ENCODE measurements around the gene APC. TPM values are rescaled to one million over a fixed set of nuclear protein-coding genes. Genes with fewer than 3 reads are reported as not detected.

Gene APC
- total and polyA plus RNA-seq, 2 of the 8 experiments (the other 6 are each of a cell fraction or from before 2014, with no cell fraction given): 6.8 to 41.9 TPM

DNA sequence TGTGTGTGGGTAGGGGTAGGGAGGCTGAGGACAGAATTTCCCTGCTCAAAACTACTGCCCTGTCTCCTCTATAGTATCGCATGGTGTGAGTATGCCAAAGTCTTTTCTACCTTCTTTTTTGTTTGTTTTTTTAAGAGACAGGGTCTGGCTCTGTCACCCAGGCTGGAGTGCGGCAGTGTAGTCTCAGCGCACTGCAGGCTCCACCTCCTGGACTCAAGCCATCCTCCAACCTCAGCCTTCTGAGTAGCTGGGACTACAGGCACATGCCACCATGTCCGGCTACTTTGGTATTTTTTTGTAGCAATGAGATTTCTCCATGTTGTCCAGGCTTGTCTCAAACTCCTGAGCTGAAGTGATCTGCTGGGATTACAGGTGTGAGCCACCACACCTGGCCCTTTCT is 125.9 kb downstream of the APC start:
- Histone ChIP-seq H3K9me3 (ENCODE audit: insufficient read depth in 2 of 2, low read depth in 1 of 2, low read length in 1 of 2) (no peaks in the 10 kb centered on the region), H3K4me1 (replicated peaks in 1 of 4; ENCODE audit: control insufficient read depth in 3 of 4, insufficient read depth in 4 of 4, low read length in 3 of 4) (peaks cover 0 to 9% (median 5%) of the 10 kb centered on the region in 4 experiments; a peak in 5 of 7 replicates), H3K79me2 (ENCODE audit: control insufficient read depth in 1 of 2, insufficient read depth in 2 of 2, low read length in 2 of 2) (peaks cover 11 to 33% of the 10 kb centered on the region in 2 experiments; a peak in 3 of 4 replicates), H2AFZ (ENCODE audit: low read length) (no peak overlapping the region), H3K79me1 (ENCODE audit: low read depth, low read length) (no peaks in the 10 kb centered on the region), H4K5ac (ENCODE audit: insufficient read length, low read depth, low read length) (no peak overlapping the region), H3K4me2 (ENCODE audit: insufficient read depth in 1 of 2, low read depth in 2 of 2, low read length in 2 of 2) (peak overlapping the region in 1 of 2 experiments; percentile 58; a peak in 1 of 4 replicates), H3K18ac (ENCODE audit: extremely low read depth, low read length) (no peak overlapping the region), H3K23me2 (ENCODE audit: low read depth, low read length) (0 out of 2 replicates have a peak, but pooled peaks cover 3% of the 10 kb centered on the region), H4K8ac (ENCODE audit: extremely low read depth, insufficient read depth, low read length) (no peak overlapping the region), H3K27me3 (replicated peaks in 1 of 4; ENCODE audit: control insufficient read depth in 3 of 4, extremely low read depth in 1 of 4, insufficient read depth in 3 of 4, low read length in 3 of 4) (no peaks in the 10 kb centered on the region; a peak in 1 of 7 replicates), H3K4me3 (ENCODE audit: extremely low read depth in 1 of 4, insufficient read depth in 2 of 4, low read depth in 3 of 4, low read length in 4 of 4) (no peak overlapping the region), H2BK15ac (ENCODE audit: low read length) (no peak overlapping the region), H3K9ac (replicated peaks in 1 of 4; ENCODE audit: extremely low read depth in 1 of 4, low read depth in 3 of 4, low read length in 3 of 4) (no peak overlapping the region), H2BK20ac (ENCODE audit: low read length) (no peak overlapping the region), H3K56ac (replicated peaks; ENCODE audit: insufficient read length, low read depth, low read length) (no peak overlapping the region), H3K36me3 (ENCODE audit: control insufficient read depth in 2 of 4, insufficient read depth in 4 of 4, low read length in 3 of 4) (peaks cover 6 to 55% (median 25%) of the 10 kb centered on the region in 4 experiments; a peak in 7 of 8 replicates), H4K91ac (replicated peaks; ENCODE audit: insufficient read length, low read length) (no peak overlapping the region), H3K27ac (ENCODE audit: low read depth, low read length) (no peak overlapping the region), H2AK5ac (ENCODE audit: low read depth, low read length) (no peak overlapping the region), H2BK120ac (replicated peaks; ENCODE audit: low read depth, low read length) (no peak overlapping the region), H4K20me1 (replicated peaks in 1 of 2; ENCODE audit: control insufficient read depth in 1 of 2, insufficient read depth in 2 of 2, low read length in 2 of 2) (peaks cover 2 to 3% of the 10 kb centered on the region in 2 experiments), H3K23ac (ENCODE audit: insufficient read length) (no peak overlapping the region), H2BK12ac (ENCODE audit: low read depth, low read length) (no peak overlapping the region), H3K4ac (replicated peaks; ENCODE audit: insufficient read length, low read depth, low read length) (no peak overlapping the region), H3K14ac (ENCODE audit: insufficient read length) (no peak overlapping the region), H2BK5ac (ENCODE audit: low read depth, low read length) (no peak overlapping the region)
- WGBS, 2 experiments (ENCODE audit: extremely low coverage in 1 of 2, insufficient coverage in 1 of 2, insufficient read length in 1 of 2, insufficient replicate concordance in 2 of 2, low coverage in 1 of 2, low lambda C conversion rate in 2 of 2, missing lambda C conversion rate in 1 of 2): 98% methylated on average over 4 of the region's 4 CpGs; no CpG with 5 or more reads in 1 of the 2 experiments
- POLR2A ChIA-PET (ENCODE audit: partially characterized antibody): interaction anchor here (0.7 to 1.0 kb wide), 2 partner anchors 57 to 1148 kb away, joined by 3 read pairs; no protein-coding TSS in a partner anchor
- CTCF ChIA-PET (ENCODE audit: partially characterized antibody): interaction anchor here (0.9 to 1.5 kb wide), 2 partner anchors 40 to 175 kb away, joined by 3 to 4 read pairs; no protein-coding TSS in a partner anchor
- DNase-seq (ENCODE audit: low read depth in 1 of 2, low spot score in 2 of 2): no peak
- FAIRE-seq: no peak
- no peak for TF ChIP-seq SIX5 (IDR thresholded peaks at IDR 0.05; ENCODE audit: low read depth, low read length)
- TF ChIP-seq TBP (IDR thresholded peaks at IDR 0.05; ENCODE audit: low read depth, low read length): no peak
- no peak for TF ChIP-seq SIRT6 (IDR thresholded peaks at IDR 0.05; ENCODE audit: low read length)
- TF ChIP-seq, protein P1, sequence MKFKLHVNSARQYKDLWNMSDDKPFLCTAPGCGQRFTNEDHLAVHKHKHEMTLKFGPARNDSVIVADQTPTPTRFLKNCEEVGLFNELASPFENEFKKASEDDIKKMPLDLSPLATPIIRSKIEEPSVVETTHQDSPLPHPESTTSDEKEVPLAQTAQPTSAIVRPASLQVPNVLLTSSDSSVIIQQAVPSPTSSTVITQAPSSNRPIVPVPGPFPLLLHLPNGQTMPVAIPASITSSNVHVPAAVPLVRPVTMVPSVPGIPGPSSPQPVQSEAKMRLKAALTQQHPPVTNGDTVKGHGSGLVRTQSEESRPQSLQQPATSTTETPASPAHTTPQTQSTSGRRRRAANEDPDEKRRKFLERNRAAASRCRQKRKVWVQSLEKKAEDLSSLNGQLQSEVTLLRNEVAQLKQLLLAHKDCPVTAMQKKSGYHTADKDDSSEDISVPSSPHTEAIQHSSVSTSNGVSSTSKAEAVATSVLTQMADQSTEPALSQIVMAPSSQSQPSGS (IDR thresholded peaks at IDR 0.05; ENCODE audit: low read length): no peak
- TF ChIP-seq KDM5A (IDR thresholded peaks at IDR 0.05; ENCODE audit: low read length): no peak
- TF ChIP-seq HDAC6 (IDR thresholded peaks at IDR 0.05; ENCODE audit: low read depth, low read length): no peak
- no peak for TF ChIP-seq BRCA1 (IDR thresholded peaks at IDR 0.05; ENCODE audit: low read depth, low read length)
- no peak for TF ChIP-seq POLR2AphosphoS5 (IDR thresholded peaks at IDR 0.05; ENCODE audit: low read depth, low read length)
- TF ChIP-seq, protein P2, sequence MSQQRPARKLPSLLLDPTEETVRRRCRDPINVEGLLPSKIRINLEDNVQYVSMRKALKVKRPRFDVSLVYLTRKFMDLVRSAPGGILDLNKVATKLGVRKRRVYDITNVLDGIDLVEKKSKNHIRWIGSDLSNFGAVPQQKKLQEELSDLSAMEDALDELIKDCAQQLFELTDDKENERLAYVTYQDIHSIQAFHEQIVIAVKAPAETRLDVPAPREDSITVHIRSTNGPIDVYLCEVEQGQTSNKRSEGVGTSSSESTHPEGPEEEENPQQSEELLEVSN (IDR thresholded peaks at IDR 0.05): no peak
- no peak for TF ChIP-seq MAFK (IDR thresholded peaks at IDR 0.05; ENCODE audit: low read depth, low read length)
- TF ChIP-seq RAD21 (IDR thresholded peaks at IDR 0.05 in 1 of 2, conservative IDR thresholded peaks at IDR 0.05 in 1 of 2; ENCODE audit: low read depth in 2 of 2, low read length in 2 of 2): no peak
